ENCODE measurements around the gene OR56A3. TPM values are rescaled to one million over a fixed set of nuclear protein-coding genes. Genes with fewer than 3 reads are reported as not detected.

OR56A3 gene, protein sequence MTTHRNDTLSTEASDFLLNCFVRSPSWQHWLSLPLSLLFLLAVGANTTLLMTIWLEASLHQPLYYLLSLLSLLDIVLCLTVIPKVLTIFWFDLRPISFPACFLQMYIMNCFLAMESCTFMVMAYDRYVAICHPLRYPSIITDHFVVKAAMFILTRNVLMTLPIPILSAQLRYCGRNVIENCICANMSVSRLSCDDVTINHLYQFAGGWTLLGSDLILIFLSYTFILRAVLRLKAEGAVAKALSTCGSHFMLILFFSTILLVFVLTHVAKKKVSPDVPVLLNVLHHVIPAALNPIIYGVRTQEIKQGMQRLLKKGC
- not detected in 2 replicates for total RNA-seq

DNA sequence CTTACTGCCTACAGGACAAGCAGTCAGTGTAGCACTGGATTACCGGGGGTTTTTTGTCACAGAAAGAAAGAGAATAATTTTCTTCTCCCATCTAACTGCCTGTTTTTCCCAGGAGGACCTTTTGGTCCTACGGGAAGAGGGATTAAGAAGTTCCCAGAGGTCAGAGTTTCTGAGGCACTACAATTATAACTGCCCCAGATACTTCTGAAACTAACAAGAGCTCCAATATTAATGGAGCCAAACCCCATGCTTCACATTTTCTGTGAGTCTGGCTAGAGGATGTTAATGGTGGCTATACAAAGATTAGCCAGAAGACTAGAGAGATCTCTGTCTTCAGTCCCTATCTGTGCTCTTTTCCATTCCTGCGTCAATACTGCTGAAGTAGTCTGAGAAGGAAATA is at the start of gene OR56A3:
Gene OR56A3 (plus strand): TSS at position 301 of the 400 bp plus-strand sequence. CDS start 5,096 bp downstream, outside the sequence.

DNA sequence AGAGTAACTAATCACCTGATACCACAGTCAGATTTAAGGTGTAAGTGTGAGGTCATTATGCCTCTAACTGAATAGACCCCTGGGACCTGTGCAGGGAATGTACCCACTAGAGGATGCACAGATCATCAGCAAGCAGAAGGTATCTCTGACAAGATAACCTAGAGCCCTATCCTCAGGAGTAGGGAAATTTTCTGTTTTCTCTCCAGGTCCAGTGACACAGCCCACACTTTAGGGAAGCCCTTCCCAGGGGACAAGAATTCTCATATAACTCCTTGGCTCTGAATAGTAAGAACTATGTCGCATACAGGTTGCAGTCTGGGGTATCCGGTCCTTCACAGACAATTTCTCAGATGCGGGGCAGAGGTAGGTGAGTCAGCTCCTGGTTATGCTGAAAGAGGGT is 49.1 kb upstream of the OR56A3 start, which contains the start of gene OR52E5:
Gene OR52E5 (plus strand): TSS at position 301 of the 400 bp plus-strand sequence. CDS start 7,569 bp downstream, outside the sequence.

DNA sequence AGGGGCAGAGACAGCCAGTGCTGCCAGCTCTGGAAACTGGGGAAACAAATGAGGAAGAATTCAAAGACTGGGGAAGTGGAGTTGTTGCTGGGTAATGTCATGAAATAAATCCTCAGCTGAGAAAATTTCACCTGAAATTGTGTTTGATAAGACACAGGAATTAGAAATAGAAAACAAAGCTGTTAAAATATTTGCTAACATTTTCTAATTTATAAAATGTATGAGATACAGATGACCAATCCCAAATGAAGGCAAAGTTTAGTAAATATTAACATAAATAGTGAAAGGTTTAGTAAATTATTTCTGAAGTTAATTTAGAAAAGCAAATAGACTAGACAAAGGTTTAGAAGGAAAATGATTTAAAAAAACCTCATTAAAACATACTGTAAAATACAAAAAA is 26.3 kb downstream of the OR56A3 start, which contains the start of gene OR56A5:
Gene OR56A5 (minus strand): TSS at position 101 of the 400 bp plus-strand sequence. CDS start 0 bp downstream, at position 101.

DNA sequence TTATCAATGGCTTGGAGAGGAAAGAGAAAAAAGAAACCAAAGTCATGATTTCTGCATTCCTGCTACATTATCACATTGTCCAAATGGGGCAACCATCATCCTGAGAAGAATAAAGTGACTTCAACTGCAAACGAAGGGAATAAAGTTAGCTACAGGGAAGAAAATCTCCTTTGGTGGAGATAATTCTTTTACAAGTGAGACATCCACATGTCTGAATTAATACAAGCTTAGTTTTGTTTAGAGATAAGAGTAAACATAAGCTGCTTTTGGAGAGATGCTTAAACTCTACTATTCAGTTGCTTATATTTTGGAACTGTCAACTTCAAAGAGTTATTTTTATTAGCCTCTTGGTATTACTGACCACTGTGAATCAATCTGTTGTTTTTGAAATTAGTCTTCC is 44.8 kb downstream of the OR56A3 start, which contains the start of gene OR52L1:
Gene OR52L1 (minus strand): TSS at position 101 of the 400 bp plus-strand sequence. CDS start 55 bp downstream, at position 46.

Other genes with a start within 250 kb of the OR56A3 start
- not detected in 2 replicates for gene OR56B1, start 205.8 kb upstream of the OR56A3 start, total RNA-seq
- gene OR52N4, start 188.0 kb upstream of the OR56A3 start, total RNA-seq, result not detected in 2 replicates
- not detected in 2 replicates for gene OR52N5, start 158.9 kb upstream of the OR56A3 start, total RNA-seq
- gene OR52N1, start 151.0 kb upstream of the OR56A3 start, total RNA-seq, result not detected in 2 replicates
- gene OR52N2, start 133.3 kb upstream of the OR56A3 start, total RNA-seq, result not detected in 2 replicates
- gene OR52E6, start 100.4 kb upstream of the OR56A3 start, total RNA-seq, result not detected in 2 replicates
- gene OR52E8, start 84.6 kb upstream of the OR56A3 start, total RNA-seq, result not detected in 2 replicates
- not detected in 2 replicates for gene OR52E4, start 61.6 kb upstream of the OR56A3 start, total RNA-seq
- not detected in 2 replicates for gene OR52E5, start 49.0 kb upstream of the OR56A3 start, total RNA-seq
- gene OR56A5, start 26.2 kb downstream of the OR56A3 start, total RNA-seq, result not detected in 2 replicates
- gene OR52L1, start 44.7 kb downstream of the OR56A3 start, total RNA-seq, result not detected in 2 replicates
- gene OR56A4, start 64.7 kb downstream of the OR56A3 start, total RNA-seq, result not detected in 2 replicates
- gene OR56A1, start 88.5 kb downstream of the OR56A3 start, total RNA-seq, result not detected in 2 replicates
- gene OR56B4, start 165.4 kb downstream of the OR56A3 start, total RNA-seq, result not detected in 2 replicates
- not detected in 2 replicates for gene OR52B2, start 228.1 kb downstream of the OR56A3 start, total RNA-seq

Measured in pericardium fibroblast (primary cell).